Suppressor macrophage treated with lipopolysaccharide for 4 hours (primary cell): ENCODE measurements around the gene MGAM2.
A peak's percentile ranks its signal among the peaks of the same experiment; 100 is the strongest.
"Not testable (repeated sequence)": the region's sequence is repeated elsewhere in the genome, so short reads cannot be mapped to it uniquely, and the experiment has no call there.

Source experiments
- DNase-seq: peaks from one replicate; pipeline ENCODE4 v3.0.0-alpha.2; 2020

MGAM2 gene

GRCh38 chr7:142111499-142111898 lies at the start of gene MGAM2:
Gene MGAM2 (plus strand): TSS chr7:142111718. CDS start chr7:142116874, 5,156 bp downstream.
- peak; percentile 55 for DNase-seq

- DNase-seq = no peak
These were observed 47.7 kb upstream of the MGAM2 start for GRCh38 chr7:142063551-142064442.

- no peak for DNase-seq
These were observed 45.0 kb upstream of the MGAM2 start for GRCh38 chr7:142066536-142066935.

- DNase-seq = no peak
These were observed 33.8 kb upstream of the MGAM2 start for GRCh38 chr7:142077762-142078161.

GRCh38 chr7:142083605-142084004 lies 27.9 kb upstream of the MGAM2 start:
- DNase-seq = no peak

- no peak for DNase-seq
These were observed 26.1 kb upstream of the MGAM2 start for GRCh38 chr7:142085428-142085827.

- no peak for DNase-seq
These were observed 23.4 kb upstream of the MGAM2 start for GRCh38 chr7:142088022-142088714.

GRCh38 chr7:142089035-142089434 lies 22.5 kb upstream of the MGAM2 start:
- DNase-seq = no peak

GRCh38 chr7:142091961-142092360 lies 19.6 kb upstream of the MGAM2 start:
- DNase-seq = no peak

GRCh38 chr7:142094861-142095260 lies 16.7 kb upstream of the MGAM2 start:
- no peak for DNase-seq

- no peak for DNase-seq
These were observed 13.9 kb upstream of the MGAM2 start for GRCh38 chr7:142097571-142097970.

GRCh38 chr7:142098004-142098403 lies 13.5 kb upstream of the MGAM2 start:
- no peak for DNase-seq

- not testable (repeated sequence) for DNase-seq
These were observed 12.2 kb upstream of the MGAM2 start for GRCh38 chr7:142099347-142099746.

- DNase-seq = no peak
These were observed 10.9 kb upstream of the MGAM2 start for GRCh38 chr7:142100634-142101033.

GRCh38 chr7:142101794-142102193 lies 9.7 kb upstream of the MGAM2 start:
- not testable (repeated sequence) for DNase-seq

- DNase-seq = peak; percentile 90
These were observed 6.7 kb upstream of the MGAM2 start for GRCh38 chr7:142104550-142105527.

- DNase-seq = no peak
These were observed 2.6 kb upstream of the MGAM2 start for GRCh38 chr7:142108728-142109505.

GRCh38 chr7:142110098-142110497 lies 1.4 kb upstream of the MGAM2 start:
- DNase-seq = no peak

GRCh38 chr7:142110638-142111037 lies 880 bp upstream of the MGAM2 start:
- no peak for DNase-seq

GRCh38 chr7:142112086-142112485 lies 568 bp downstream of the MGAM2 start:
- no peak for DNase-seq

GRCh38 chr7:142114207-142114606 lies 2.7 kb downstream of the MGAM2 start:
- no peak for DNase-seq

- no peak for DNase-seq
These were observed 9.0 kb downstream of the MGAM2 start for GRCh38 chr7:142120524-142120923.
